Measurements from ENCODE around the gene LGALS3BP.
"Not testable (repeated sequence)": the region's sequence is repeated elsewhere in the genome, so short reads cannot be mapped to it uniquely, and the experiment has no call there.

LGALS3BP gene

GRCh38 chr17:78962984-78963348 is 16.8 kb downstream of the LGALS3BP start:
- not testable (repeated sequence) for DNase-seq

GRCh38 chr17:78962345-78962983 is 17.3 kb downstream of the LGALS3BP start:
- no peak for DNase-seq

- DNase-seq = no peak
Measured at GRCh38 chr17:78961571-78961970, 18.2 kb downstream of the LGALS3BP start.

- DNase-seq = no peak
Measured at GRCh38 chr17:78960928-78961327, 18.8 kb downstream of the LGALS3BP start.

- DNase-seq = no peak
Measured at GRCh38 chr17:78959803-78960202, 19.9 kb downstream of the LGALS3BP start.

- DNase-seq = no peak
Measured at GRCh38 chr17:78958641-78959127, 21.0 kb downstream of the LGALS3BP start.

GRCh38 chr17:78957128-78957527 is 22.6 kb downstream of the LGALS3BP start:
- DNase-seq = no peak

- no peak for DNase-seq
Measured at GRCh38 chr17:78956254-78956653, 23.5 kb downstream of the LGALS3BP start.

GRCh38 chr17:78954684-78955083 is 25.0 kb downstream of the LGALS3BP start:
- DNase-seq = peak; percentile 38

- no peak for DNase-seq
Measured at GRCh38 chr17:78953356-78954350, 26.1 kb downstream of the LGALS3BP start.

GRCh38 chr17:78952706-78953105 is 27.0 kb downstream of the LGALS3BP start:
- no peak for DNase-seq

GRCh38 chr17:78951967-78952551 is 27.7 kb downstream of the LGALS3BP start:
- no peak for DNase-seq

- DNase-seq = no peak
Measured at GRCh38 chr17:78950870-78951269, 28.9 kb downstream of the LGALS3BP start.

- DNase-seq = no peak
Measured at GRCh38 chr17:78947235-78948149, 32.2 kb downstream of the LGALS3BP start.

- no peak for DNase-seq
Measured at GRCh38 chr17:78946631-78947030, 33.1 kb downstream of the LGALS3BP start.

GRCh38 chr17:78946131-78946530 is 33.6 kb downstream of the LGALS3BP start:
- DNase-seq = no peak

- DNase-seq = not testable (repeated sequence)
Measured at GRCh38 chr17:78945455-78945854, 34.3 kb downstream of the LGALS3BP start.

GRCh38 chr17:78944956-78945355 is 34.8 kb downstream of the LGALS3BP start:
- DNase-seq = no peak

GRCh38 chr17:78944026-78944425 is 35.7 kb downstream of the LGALS3BP start:
- DNase-seq = no peak

GRCh38 chr17:78940708-78941107 is 39.0 kb downstream of the LGALS3BP start:
- DNase-seq = no peak

GRCh38 chr17:78940258-78940657 is 39.5 kb downstream of the LGALS3BP start:
- no peak for DNase-seq

- no peak for DNase-seq
Measured at GRCh38 chr17:78939615-78940014, 40.1 kb downstream of the LGALS3BP start.
